Activated naive CD4-positive, alpha-beta T cell treated with Interleukin-2 at 50 U/mL for 16 hours (primary cell): ENCODE measurements around the gene SRGAP3.

Experiments
- DNase-seq: peaks from one replicate; pipeline ENCODE4 v3.0.0-alpha.2; 2020

SRGAP3 gene

DNA sequence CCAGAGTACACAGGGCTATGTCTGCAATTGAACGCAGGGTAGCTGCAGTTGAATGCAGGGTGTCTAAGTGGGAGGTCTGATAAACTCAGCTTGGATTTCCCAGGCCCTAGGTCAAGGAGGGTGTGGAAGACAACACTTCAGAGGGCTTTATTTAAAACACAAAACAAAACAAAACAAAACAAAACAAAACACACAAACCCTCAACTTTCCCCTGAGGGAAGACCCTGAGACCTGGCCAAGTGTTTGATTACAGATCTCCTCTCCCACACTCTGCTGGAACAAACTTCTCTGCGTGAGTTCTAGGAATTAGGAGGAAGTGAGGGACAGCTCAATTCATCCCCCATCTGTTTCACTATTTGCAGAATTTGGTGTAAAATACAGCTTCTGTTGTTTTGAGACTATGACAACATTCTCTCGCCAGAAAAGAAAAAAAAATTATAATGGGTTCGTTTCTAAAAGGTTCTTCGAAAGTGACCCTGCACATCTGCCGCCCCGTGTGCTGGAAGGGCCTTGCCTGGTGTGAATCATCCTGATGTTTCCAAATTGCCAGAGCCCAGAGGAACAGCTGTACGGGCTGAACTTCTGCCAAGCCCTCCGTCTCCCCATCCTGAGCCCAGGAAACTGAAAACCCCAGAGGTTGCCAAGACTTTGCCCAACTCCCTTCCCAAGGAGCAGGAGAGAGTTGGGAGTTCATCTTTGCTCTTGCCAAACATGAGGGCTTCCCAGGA, 212.9 kb downstream of the SRGAP3 start:
- no peak for DNase-seq

DNA sequence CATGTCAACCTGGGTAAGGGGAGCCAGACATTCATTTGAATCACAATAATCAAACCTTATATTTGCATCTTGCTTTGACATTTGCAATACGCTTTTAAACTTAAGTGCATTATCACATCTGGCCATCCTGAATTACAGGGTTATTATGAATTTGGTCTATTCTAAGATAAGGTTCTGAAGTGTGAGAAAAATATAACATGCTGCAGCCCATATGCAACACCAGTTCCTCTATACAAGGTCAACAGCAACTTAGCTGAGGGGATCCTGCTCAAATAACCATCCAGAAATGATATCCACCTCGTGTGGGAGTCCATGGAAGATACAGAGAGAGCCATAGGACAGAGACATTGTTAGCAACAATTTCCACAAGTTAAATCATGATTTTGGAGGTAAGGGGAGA, 213.5 kb downstream of the SRGAP3 start:
- no peak for DNase-seq

DNA sequence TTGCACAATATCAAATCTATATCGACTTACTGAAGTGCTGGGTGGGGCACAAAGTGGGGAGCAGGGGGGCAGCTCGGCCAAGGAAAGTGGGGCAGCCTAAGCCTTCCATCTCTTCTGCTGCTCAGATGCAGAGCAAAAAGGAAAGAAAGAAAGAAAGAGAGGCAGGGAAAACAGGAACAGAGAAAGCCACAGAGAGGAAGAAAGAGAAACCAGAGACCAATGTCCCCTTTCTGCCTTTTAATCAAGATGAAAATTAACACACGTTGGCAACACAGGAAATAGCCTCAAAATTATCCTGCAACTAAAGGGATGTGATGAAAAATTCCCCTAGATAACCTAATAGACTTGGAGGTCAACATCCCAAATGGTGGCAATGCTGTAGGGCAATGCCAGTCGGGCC, 214.0 kb downstream of the SRGAP3 start:
- no peak for DNase-seq

DNA sequence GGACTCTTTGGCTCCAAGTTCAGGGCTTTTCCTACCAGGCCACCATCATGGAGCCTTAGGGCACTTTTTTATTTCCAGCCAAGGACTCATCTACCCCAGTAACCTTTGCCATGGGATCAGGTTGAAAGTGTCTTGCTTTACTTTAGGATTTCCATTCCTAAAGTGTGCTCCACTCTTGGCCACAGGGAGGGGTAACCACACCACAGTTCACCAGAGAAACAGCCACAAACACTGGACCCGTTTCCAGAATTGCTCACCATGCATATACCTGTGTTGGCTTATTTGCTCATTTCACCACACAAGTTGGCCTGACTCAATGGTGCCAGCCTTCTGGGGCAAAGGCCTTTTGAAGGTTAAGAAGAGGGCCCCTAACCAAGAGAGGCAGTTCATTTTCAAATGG, 215.6 kb downstream of the SRGAP3 start:
- DNase-seq = no peak

DNA sequence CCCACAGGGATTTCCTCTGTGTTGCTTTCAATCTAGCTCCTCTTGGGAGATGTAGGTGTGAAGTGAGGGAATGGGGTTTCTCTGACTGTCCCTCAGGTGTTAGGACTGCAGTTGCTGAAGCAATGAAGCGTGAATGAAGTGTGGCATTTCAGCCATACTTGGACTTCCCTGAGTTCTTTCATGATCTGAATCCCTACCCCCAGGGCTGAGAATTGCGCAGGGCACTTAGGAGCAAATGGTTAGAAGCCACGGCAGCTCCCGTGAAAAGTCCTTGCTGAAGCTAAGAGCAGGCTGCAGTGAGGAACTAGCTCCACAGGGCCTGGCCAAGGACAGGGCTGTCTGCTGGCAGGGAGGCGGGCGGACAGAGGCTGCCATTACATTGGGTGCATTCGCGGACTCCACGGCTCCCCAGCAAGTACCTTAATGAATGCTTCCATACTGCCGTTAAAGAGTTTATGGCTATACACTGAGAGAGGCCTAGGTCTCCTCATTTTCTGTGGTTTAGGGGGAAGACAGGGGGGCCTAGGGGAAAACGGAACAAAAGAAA, 217.1 kb downstream of the SRGAP3 start:
- DNase-seq = no peak

DNA sequence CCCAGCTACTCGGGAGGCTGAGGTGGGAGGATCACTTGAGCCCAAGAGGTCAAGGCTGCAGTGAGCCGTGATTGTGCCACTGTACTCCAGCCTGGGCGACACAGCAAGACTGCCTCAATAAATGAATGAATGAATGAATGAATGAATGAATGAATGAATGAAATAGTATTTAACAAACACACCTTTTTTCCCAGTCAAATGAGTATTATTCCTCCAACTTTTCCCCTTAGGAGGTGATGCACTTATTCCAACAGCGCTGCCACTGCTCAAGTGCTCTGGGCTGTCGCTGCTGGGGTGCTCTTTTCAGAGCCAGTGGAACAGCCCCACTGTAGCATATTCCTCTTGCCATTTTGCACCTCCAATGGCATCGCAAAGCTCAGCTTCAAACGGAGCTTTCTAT, 219.4 kb downstream of the SRGAP3 start:
- no peak for DNase-seq

DNA sequence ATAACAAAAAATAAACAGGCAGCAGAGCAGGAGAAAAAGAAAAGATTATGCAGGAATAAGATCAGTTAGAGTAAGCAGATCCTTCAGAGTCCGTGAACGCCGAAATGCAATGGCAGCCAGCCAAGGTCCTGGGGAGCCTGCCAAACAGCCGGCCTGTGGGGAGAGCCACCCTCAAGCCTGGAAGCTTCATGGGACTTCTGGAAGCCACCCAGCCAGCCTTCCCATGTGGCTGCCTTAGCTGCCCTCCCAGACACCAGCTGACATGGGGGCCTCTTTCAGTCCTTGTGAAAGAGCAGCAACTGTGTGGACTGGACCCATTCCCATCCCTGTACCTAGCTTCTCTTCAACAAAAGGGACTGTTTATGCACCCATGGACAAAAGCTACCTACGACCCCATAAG, 221.3 kb downstream of the SRGAP3 start:
- no peak for DNase-seq

DNA sequence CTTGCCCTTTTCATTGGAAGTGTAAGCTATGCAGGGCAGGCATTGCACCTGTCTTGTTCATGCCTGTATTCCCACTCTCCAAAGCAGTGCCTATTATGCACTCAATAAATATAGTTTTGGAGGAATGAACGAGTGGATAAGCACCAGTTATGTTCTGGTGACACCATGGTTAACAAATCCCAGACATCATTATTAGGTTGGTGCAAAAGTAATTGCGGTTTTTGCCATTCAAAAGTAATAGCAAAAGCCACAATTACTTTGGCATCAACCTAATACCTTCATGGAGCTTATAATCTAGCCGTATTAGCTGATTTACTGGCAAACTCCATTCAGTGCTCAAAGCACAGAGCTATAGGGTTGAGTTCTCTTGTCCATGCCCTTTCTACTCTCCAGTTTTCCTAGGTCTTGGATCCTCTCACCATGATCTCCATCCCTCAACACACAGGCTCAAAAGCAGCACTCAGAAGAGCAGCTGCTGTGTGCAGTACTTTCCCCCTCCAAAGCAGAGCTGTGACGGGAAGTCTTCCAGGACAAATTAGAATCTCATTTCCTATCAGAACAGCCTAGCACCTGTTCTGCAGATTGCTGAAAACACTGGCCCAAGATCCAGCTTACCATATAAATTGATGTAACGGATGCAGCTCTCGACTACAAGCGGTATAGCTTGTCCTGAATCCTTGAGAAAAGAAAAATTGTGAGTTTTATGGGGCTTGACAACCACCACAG, 223.0 kb downstream of the SRGAP3 start:
- no peak for DNase-seq

DNA sequence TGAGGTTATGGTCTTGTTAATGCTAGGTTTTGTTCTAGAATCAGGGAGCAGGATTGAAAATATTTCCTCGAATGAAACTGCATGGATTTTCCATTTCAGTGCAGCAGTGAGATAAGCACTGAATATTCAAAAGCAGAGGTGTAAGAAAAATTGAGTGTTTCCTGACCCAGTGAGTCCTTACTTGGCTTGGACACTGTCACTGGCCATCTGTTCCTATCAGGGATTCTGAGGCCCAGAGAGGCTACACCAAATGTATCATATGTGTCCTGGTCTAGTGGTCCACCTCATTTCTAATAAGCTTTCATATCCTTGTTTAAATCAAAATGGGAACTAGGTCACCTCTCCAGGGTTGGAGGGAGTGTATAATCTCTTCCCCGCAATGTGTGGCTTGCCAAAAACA, 225.1 kb downstream of the SRGAP3 start:
- DNase-seq = no peak

DNA sequence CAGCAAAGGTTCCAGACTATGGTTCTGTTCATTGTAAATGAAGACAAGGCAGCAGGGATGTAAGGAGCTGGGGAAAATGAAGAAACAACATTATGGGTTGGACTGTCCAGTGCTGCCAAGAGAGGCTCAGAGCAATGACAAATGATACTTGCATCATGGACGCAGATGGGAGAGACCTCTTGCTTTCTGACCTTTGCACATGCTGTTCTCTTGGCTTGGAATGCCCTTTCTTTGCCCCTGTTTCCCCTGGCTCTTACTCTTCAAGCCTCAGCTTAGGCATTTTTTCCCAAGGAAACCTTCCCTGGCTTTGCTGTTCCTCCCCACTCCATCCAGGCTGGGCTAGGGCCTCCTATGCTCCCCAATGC, 226.2 kb downstream of the SRGAP3 start:
- DNase-seq = no peak

DNA sequence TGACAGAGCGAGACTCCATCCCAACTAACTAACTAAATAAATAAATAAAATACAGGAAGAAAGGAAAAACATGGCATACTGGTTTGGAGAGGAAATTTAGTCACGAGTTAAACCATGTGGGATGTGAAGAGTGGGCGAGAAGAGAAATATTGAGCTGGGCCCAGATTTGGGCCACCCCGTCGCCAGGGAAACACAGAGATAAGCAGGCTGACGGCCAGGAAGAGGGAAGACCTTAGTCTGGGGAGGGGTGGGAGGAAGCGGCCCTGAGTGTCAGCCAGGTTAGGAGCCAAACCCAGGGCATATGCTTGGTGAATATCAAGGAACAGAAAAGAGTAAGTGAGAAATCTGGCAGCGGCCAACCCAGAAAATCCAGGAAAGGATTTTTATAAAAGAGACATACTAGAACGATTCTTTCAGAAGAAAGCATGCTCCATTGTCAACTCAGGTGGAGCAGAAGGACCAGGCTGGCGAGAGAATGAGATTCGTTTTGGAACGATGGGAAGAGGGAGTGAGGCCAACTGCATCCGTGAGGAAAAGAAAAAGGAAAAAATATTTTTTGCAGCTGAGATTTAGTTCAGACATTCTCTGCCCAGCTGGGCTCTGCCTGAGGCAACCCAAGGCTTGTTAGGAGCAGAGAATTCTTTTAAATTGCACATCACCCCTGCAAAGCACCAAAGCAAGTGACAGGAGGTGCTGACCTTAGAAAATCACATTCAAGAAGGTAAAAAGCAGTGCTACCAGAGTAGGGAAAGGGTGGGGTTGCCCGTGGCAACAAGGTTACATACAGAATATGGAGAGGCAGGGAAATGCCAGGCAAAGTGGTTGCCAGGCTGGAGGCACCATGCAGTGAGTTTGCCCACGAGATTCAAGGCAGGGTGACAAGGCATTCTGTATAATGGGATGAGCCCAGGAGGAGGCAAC, 226.9 kb downstream of the SRGAP3 start:
- DNase-seq = no peak

DNA sequence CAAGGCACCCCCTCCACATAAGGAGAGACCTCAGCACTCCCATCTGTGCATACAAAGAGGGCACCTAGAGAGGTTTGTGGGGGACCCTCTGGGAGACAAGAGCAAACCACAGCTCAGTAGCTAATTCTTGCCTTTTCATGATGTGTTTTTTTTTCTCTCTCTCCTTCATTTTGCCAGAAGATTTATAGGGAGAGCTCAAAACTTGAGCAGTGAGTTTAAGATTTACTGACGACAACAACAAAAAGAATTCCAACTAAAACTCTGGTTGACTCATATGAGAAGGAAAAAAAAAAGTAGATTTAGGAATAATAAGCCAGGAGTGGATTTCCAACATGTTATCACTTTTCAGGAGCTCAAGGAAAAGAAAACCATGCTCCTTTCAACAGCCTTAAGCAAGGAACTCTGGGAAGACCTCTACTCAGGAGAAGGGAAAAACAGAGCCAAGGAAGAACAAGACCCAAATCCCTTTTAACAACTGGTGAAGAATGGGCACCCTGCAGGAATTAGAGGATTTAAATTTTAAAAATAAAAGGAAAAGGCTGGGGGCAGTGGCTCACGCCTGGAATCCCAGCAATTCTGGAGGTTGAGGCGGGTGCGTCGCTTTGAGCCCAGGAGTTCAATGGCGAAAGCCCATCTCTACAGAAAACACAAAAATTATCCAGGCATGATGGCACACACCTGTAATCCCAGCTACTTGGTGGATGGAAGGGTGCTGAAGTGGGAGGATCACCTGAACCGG, 228.0 kb downstream of the SRGAP3 start:
- no peak for DNase-seq

DNA sequence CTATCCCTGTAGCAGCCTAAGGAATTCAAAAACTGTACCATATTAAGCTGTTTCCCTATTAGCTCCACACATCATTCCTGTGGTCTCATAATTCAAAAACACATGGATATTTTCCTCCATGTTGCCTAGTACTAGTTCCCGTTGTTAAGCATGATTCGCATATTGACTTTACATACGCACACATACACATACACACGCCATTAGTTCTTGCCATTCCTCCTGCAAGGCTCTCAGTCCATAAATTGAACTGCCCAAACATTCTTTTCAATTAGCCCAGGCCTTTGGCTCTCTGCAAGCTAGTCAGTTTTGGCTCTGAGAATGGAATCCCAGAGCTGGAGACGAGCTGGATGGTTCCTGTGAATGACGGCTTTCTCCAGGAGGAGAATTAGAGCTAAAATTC, 229.0 kb downstream of the SRGAP3 start:
- DNase-seq = no peak

DNA sequence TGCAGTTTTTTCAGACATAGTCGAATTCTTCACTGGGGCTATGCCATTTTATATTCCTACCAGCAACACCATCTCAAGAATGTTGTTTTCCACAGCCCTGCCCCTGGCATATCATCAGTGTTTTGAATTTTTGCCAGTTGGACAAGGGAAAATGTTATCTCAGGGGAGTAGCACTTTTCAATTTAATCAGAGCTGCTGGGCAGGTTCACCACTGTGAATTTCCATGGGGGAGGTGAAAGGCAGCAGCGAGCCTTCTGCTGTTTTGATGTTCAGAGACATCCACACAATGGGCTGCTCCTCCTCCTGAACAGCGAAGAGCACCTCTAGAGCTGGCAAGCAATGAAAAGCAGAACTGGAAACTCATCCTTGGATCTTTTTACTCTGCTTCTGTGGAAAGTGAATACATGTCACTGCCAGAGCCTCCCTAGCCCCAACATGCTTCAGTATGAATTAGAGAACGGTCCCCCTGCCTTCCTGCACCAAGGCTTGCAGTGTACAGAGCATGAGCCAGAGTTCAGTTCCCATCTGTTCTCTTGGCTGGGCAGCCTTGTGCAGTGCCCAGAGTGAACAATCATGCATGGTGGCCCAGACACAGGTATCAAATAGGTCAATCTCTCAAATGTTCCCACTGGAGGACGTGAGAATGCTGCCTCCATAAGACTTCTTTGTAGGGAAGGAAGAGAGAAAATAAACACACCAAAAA, 230.0 kb downstream of the SRGAP3 start:
- no peak for DNase-seq

DNA sequence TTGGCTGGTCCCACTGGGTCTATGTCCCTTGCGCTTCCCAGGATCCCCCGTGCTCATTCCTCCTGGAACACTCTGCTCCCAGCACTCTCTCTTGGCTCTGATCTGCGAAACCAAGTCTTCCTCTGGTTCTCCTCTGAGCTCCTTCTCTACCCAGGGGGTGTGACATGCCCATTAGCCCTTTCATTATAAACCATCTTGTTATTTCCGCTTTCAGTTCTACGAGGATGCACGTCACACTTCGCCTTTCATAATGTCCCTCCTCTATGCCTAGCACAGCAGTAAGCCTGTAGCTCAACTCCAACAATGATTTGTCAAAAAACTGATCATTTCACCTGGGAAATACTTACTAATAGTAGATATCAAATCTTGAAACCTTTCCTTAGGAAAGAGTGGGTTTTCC, 234.2 kb downstream of the SRGAP3 start:
- no peak for DNase-seq

DNA sequence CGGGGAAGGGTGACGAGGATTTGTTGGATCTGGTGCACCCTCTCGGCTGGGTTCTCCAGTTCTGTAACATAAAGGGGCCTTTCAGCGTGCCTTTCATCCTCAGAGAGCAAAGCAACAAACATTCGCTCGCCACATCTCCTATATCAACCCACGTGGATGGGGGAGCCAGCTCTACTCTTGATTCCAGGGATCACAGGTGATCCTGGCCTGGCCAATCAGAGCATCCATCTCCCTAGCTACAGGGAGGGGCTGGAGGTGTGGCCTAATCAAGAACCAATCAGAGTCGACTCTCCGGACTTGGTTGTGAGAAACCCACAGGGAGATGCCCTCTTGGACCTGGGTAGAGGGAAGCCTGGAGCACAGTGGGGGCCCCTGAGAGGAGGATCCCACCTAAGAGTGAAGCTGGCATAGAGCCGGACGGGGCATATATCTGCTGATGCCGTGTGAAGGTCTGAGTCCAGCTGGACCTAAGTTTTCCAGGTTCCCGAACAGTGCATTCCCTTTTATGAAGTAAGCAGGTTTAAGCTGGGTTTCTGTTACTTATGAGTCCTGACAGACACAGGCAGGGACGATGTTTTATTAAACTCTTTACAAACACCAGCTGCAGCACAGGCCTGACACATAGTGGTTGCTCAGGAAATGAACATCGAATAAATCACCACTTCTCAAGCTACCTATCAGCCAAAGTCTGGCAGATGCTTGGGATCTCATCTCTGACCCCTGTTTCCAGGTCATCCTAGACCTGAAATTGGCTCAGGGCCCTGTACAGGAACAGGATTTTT, 235.5 kb downstream of the SRGAP3 start:
- DNase-seq = no peak

DNA sequence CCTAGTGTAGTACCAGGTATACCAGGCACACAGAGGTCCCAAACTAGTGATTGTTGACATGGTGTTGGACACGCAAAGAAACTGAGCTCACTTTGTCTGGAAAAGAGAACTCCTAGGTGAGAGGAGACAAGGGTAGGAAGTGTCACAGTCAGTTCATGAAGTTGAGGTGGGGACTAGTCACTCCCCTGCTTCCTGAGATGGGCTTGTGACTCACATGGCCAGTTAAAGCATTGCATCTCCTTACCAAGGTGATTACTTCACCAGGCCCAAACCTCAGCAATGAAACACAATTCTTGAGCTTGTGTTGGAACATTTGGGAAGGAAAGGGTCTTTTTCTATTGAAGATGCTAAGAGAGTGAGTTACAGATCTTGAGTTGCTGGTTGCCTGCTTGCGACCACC, 236.9 kb downstream of the SRGAP3 start:
- DNase-seq = no peak

DNA sequence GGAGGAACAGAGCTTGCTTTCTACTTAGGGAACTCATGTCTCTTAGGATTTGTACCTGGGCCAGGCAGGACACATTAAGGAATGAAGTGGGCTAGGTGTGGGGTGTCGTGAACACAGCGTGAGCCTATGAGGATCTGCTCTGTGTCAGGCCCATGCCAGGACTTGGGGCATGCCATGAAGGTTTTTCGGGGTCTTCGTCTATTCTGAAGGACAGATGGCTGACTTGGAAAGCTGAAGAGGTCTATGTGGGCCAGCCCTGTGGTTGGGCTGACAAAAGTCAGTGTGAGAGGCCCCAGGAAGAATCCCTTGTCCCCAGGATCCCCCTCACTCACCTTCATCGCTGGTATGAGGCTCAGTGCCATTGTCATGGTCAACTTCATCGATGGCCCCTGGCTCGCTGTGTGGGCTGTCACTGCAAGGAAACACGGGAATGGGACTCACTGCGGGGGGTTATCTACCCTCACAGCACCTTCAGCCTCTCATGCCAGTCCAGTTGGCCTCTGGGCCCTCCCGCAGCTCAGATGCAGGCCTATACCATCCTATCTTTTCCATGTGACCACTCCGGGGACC, 239.4 kb downstream of the SRGAP3 start:
- no peak for DNase-seq

DNA sequence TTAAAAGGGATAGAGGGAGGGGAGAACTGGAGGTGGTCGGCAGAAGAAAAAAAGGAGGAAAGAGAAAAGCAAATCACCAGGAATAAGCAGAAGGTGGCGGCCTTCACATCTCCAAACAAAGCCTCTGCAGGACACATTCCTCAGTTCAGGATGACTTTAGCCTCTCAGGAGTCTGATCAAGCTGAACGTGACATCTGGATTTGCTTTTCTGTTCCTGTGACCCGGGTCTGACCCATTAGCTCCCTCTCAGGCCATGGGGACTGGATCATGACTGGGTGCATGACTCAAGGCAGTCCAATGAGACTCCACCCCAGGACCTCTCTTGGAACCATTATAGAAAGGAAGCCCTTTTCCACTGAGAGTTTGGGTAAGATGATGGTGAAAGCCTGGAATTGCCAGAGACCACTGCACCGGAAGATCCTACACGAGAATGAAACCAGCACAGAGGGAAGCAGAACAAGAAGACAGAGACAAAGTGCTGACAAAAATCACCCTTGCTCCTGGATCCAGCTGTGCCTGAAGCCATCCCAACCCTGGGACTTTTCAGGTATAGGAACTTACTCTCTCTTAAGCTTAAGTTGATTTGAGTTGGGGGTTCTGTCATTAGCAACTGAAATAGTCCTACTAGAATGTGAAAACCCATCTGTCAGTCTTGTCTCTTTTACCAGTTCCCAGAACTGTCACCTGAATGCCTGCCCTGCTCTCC, 240.7 kb downstream of the SRGAP3 start:
- DNase-seq = no peak

DNA sequence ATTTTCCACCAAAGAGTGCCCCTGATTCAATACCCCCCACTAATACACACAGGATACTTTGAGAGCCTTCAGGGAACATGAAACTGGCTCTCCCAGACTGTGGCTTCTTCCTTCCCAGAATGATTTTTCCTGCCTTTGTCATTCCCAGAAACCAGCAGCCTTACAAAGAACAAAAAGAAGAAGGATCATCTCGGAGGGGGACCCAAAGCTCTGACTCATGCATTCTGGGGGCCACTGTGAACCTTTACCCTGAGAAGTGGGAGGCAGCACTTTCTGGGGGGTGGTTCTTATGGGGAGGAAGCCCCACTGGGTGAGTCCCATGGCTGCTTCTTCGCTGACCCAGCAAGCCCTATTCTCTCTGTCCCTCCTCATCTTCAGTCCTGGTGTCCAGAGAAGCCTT, 241.5 kb downstream of the SRGAP3 start:
- no peak for DNase-seq
